PC-3 (cell line): Measurements from ENCODE around the gene LCN6. TPM values are rescaled to one million over a fixed set of nuclear protein-coding genes. Genes with fewer than 3 reads are reported as not detected.
A peak's percentile ranks its signal among the peaks of the same experiment; 100 is the strongest.

Experiments used
- ATAC-seq: fragments of 200-7000 bp; cut with Tn5 transposase; 2 replicates; pipeline ENCODE4 v1.9.1; 2020; ENCODE audit warnings: mild to moderate bottlenecking, moderate library complexity
- BruUV-seq: library from RNA; stranded (reverse); fragments of 400-500 nt; replicated peaks from 2 replicates; lab custom pipeline; 2021; lab: Mats Ljungman, UMichigan
- CTCF ChIA-PET: fragments of 300-600 bp; sonication (Branson Sonifier 250); formaldehyde crosslinking; loops from one replicate; lab custom pipeline; 2022; ENCODE audit warnings: antibody characterized with exemption; lab: Charles Lee
- POLR2A ChIA-PET: fragments of 300-600 bp; sonication (Branson Sonifier 250); formaldehyde crosslinking; loops from one replicate; lab custom pipeline; 2022; ENCODE audit warnings: antibody characterized with exemption; ENCODE audit not compliant: unreplicated experiment; lab: Charles Lee
- DNase-seq: peaks from one replicate; pipeline ENCODE4 v3.0.0-alpha.2; 2015
- H2AFZ ChIP-seq: fragments of 300-600 bp; sonication (generic); 2 replicates; pipeline ENCODE4 v1.6.0; 2016; ENCODE audit warnings: antibody characterized with exemption, low read length
- H3F3A ChIP-seq: fragments of 300-600 bp; sonication (generic); one replicate; pipeline ENCODE4 v1.6.0; 2017; ENCODE audit warnings: antibody characterized with exemption, low read length, control low read depth, mild to moderate bottlenecking; ENCODE audit not compliant: unreplicated experiment
- H3K27ac ChIP-seq: fragments of 300-600 bp; sonication (generic); 2 replicates; pipeline ENCODE4 v1.5.1; 2016; ENCODE audit warnings: mild to moderate bottlenecking, low read length
- H3K27me3 ChIP-seq: fragments of 300-600 bp; sonication (generic); 2 replicates; pipeline ENCODE4 v1.6.1; 2016; ENCODE audit warnings: low read length, mixed read lengths
- H3K36me3 ChIP-seq: fragments of 300-600 bp; sonication (generic); 2 replicates; pipeline ENCODE4 v1.6.1; 2016; ENCODE audit warnings: low read depth, mixed run types, low read length, mixed read lengths
- H3K4me1 ChIP-seq: fragments of 300-600 bp; sonication (generic); 2 replicates; pipeline ENCODE4 v1.5.1; 2016; ENCODE audit warnings: low read length; ENCODE audit not compliant: insufficient read depth
- H3K4me2 ChIP-seq: fragments of 300-600 bp; sonication (generic); 2 replicates; pipeline ENCODE4 v1.6.0; 2016; ENCODE audit warnings: low read length
- H3K4me3 ChIP-seq: fragments of 300-600 bp; sonication (generic); 2 replicates; pipeline ENCODE4 v1.5.1; 2016; ENCODE audit warnings: mild to moderate bottlenecking, low read length, mixed read lengths
- H3K79me2 ChIP-seq: fragments of 300-600 bp; sonication (generic); 2 replicates; pipeline ENCODE4 v1.6.1; 2017; ENCODE audit warnings: low read length, mixed read lengths
- H3K9ac ChIP-seq: fragments of 300-600 bp; sonication (generic); 2 replicates; pipeline ENCODE4 v1.6.0; 2016; ENCODE audit warnings: mild to moderate bottlenecking, low read length
- H3K9me2 ChIP-seq: fragments of 300-600 bp; sonication (generic); replicated peaks from 2 replicates; pipeline ENCODE4 v1.6.1; 2016; ENCODE audit warnings: mixed run types, low read length, mixed read lengths
- H3K9me3 ChIP-seq: fragments of 300-600 bp; sonication (generic); 2 replicates; pipeline ENCODE4 v1.6.1; 2016; ENCODE audit warnings: low read length, mixed read lengths
- H4K20me1 ChIP-seq: fragments of 300-600 bp; sonication (generic); 2 replicates; pipeline ENCODE4 v1.6.1; 2016; ENCODE audit warnings: low read length, mixed read lengths
- EZH2 ChIP-seq: fragments of 300-600 bp; sonication (generic); IDR thresholded peaks from one replicate; pipeline ENCODE4 v1.6.1; 2017; ENCODE audit warnings: antibody characterized with exemption, mild to moderate bottlenecking, low read length; ENCODE audit not compliant: unreplicated experiment
- EZH2phosphoT487 ChIP-seq: fragments of 300-600 bp; sonication (generic); IDR thresholded peaks from 2 replicates; pipeline ENCODE4 v1.6.1; 2018; ENCODE audit warnings: mild to moderate bottlenecking, antibody characterized with exemption, low read length, borderline replicate concordance
- intact Hi-C: fragments of 100-400 bp; cut with micrococcal nuclease; formaldehyde crosslinking; loops from 2 replicates; pipeline ENCODE4 v1.9.0; 2023
- total RNA-seq: library from RNA; depleted of rRNA; stranded (reverse); fragments of >200 nt; gene quantifications from 2 replicates; pipeline ENCODE4 v1.2.3, GENCODE V29; 2014
- TF ChIP-seq, protein P1 (sequence below): fragments of 300-600 bp; sonication (generic); conservative IDR thresholded peaks from 2 replicates; pipeline ENCODE4 v1.5.1; 2017; ENCODE audit warnings: antibody characterized with exemption, low read depth, mild to moderate bottlenecking, low read length

Gene LCN6
- total RNA-seq, 1 experiment from 2014 or later, result not detected

DNA sequence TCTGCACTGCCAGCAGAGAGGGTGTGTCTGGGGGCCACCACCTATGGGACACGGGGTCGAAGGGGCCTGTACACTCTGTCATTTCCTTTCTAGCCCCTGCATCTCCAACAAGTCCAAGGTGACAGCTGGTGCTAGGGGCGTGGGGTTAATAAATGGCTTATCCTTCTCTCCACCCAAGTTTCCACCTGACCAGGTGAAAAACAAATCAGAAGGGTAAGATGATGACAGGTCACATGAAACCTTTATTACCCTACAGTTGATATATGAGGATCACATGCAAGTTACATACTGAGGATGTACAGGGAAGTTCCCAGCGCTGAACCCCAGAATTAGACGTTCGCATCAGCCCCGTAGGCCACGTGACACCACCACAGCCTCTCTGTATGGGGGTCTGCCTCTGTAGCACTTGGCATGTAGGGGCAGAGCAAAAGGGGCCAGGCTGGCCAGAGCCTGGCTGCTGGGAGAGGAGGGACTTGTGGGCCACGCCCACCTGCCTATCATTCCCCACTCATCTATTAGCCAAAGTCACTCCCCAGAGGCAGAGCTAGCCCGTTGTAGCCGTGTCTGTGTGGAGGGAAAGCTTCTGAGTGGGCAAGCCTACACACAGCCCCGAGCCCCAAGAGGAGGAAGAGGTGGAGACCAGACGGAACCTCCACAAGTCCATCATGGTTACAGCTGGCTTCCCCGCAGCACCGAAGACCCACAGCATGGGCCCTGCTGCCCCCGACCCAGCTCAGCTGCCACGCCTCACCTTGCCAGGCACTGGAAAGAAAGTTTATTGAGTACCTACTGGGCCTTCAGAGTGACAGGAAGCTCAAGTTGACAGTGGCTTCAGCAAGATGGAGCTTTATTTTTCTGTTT is 45.0 kb upstream of the LCN6 start:
- H3K9ac ChIP-seq, result no peak overlapping the region
- DNase-seq (no peak), ATAC-seq (no peak)
- TF ChIP-seq, protein P1, sequence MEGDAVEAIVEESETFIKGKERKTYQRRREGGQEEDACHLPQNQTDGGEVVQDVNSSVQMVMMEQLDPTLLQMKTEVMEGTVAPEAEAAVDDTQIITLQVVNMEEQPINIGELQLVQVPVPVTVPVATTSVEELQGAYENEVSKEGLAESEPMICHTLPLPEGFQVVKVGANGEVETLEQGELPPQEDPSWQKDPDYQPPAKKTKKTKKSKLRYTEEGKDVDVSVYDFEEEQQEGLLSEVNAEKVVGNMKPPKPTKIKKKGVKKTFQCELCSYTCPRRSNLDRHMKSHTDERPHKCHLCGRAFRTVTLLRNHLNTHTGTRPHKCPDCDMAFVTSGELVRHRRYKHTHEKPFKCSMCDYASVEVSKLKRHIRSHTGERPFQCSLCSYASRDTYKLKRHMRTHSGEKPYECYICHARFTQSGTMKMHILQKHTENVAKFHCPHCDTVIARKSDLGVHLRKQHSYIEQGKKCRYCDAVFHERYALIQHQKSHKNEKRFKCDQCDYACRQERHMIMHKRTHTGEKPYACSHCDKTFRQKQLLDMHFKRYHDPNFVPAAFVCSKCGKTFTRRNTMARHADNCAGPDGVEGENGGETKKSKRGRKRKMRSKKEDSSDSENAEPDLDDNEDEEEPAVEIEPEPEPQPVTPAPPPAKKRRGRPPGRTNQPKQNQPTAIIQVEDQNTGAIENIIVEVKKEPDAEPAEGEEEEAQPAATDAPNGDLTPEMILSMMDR, result no peak
- TF ChIP-seq EZH2phosphoT487 (no peak), EZH2 (no peak)
- intact Hi-C loops, result no loop called here
- BruUV-seq, result no TSS peak
- H3F3A ChIP-seq, result no peaks in the 10 kb centered on the region
- no peaks in the 10 kb centered on the region for H4K20me1 ChIP-seq
- no peaks in the 10 kb centered on the region for H3K9me3 ChIP-seq
- no peak overlapping the region for H3K27ac ChIP-seq
- H3K36me3 ChIP-seq, result peaks cover 2% of the 10 kb centered on the region; the same call in 1 of the 2 replicates
- H3K27me3 ChIP-seq, result no peaks in the 10 kb centered on the region
- H3K4me1 ChIP-seq, result peaks cover 22% of the 10 kb centered on the region
- no peak overlapping the region for H3K4me2 ChIP-seq
- POLR2A ChIA-PET, result no interaction called here
- CTCF ChIA-PET, result no interaction called here
- H3K4me3 ChIP-seq, result no peak overlapping the region
- peaks cover 13% of the 10 kb centered on the region for H3K79me2 ChIP-seq
- no peaks in the 10 kb centered on the region for H3K9me2 ChIP-seq
- H2AFZ ChIP-seq, result no peak overlapping the region

DNA sequence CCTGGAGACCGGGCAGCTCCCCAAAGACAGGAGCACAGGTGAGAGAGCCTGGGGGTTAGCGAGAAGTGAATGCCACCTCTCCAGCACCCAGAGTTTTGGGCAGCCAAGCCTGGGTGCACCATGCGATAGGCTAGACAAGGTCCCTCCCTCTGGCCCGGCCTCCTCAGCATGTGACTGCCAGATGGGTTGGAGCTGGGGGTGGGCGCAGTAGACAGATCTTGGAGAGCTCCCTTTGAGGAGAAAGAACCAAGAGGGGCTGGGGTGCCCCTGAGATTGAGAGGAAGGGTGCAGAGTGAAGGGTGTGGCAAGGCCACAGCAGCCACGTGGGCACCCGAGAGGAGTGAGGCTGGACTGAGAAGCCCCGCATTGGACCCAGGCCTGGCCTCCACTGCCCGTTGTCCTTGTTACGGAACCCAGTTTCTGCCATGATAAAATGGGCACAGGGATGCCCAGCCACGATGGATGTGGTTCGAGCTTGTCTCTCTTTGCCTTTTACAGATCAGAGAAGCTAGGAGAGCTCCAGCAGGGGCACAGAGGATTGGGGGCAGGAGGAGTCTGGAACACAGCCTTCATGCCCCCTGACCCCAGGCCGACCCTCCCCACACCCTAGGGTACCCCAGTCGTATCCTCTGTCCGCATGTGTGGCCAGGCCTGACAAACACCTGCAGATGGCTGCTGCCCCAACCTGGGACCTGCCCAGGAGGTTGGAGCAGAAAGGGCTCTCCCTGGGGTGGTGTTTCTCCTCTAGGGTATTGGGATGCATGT is 44.2 kb upstream of the LCN6 start:
- H3K9me3 ChIP-seq, result no peaks in the 10 kb centered on the region

More for the DNA sequence above, 44.2 kb upstream of the LCN6 start:
- H3K36me3 ChIP-seq, result peaks cover 2% of the 10 kb centered on the region; the same call in 1 of the 2 replicates
- no peaks in the 10 kb centered on the region for H3K27me3 ChIP-seq
- intact Hi-C loops, result no loop called here
- H3F3A ChIP-seq, result no peaks in the 10 kb centered on the region
- H3K4me3 ChIP-seq, result peak overlapping the region; percentile 68
- peak overlapping the region; percentile 89 for H3K4me2 ChIP-seq
- no peak overlapping the region for H3K27ac ChIP-seq
- BruUV-seq, result no TSS peak
- peaks cover 13% of the 10 kb centered on the region for H3K79me2 ChIP-seq
- no peaks in the 10 kb centered on the region for H4K20me1 ChIP-seq
- no peak for TF ChIP-seq EZH2
- TF ChIP-seq, protein P1, result no peak
- TF ChIP-seq EZH2phosphoT487, result no peak
- ATAC-seq, result no peak
- DNase-seq, result no peak
- ChIA-PET POLR2A (no interaction called here), CTCF (no interaction called here)
- H3K4me1 ChIP-seq, result peaks cover 22% of the 10 kb centered on the region
- 0 out of 2 replicates have a peak overlapping the region, but pooled peaks have one; percentile 8 for H3K9ac ChIP-seq
- no peaks in the 10 kb centered on the region for H3K9me2 ChIP-seq
- H2AFZ ChIP-seq, result no peak overlapping the region
